Caco-2 (cell line): ENCODE data around the gene YKT6. TPM values are rescaled to one million over a fixed set of nuclear protein-coding genes. Genes with fewer than 3 reads are reported as not detected.

Experiments used
- BruUV-seq: library from RNA; stranded (reverse); fragments of 400-500 nt; replicated peaks from 2 replicates; lab custom pipeline; 2021; lab: Mats Ljungman, UMichigan
- CTCF ChIA-PET: fragments of 300-600 bp; sonication (Branson Sonifier 250); formaldehyde crosslinking; loops from one replicate; lab custom pipeline; 2022; ENCODE audit warnings: antibody characterized with exemption; lab: Charles Lee
- POLR2A ChIA-PET: fragments of 300-600 bp; sonication (Branson Sonifier 250); formaldehyde crosslinking; loops from one replicate; lab custom pipeline; 2022; ENCODE audit warnings: antibody characterized with exemption; lab: Charles Lee
- DNase-seq, 2 experiments: peaks; one replicate each; pipeline versions ENCODE4 v3.0.0 to v3.0.0-alpha.2; 2020 to 2022
- H3K27me3 ChIP-seq: replicated peaks from 2 replicates; pipeline ENCODE4 v1.6.0; 2011; ENCODE audit warnings: low read length; ENCODE audit not compliant: control insufficient read depth, insufficient read depth
- H3K36me3 ChIP-seq: 2 replicates; pipeline ENCODE4 v1.5.1; 2011; ENCODE audit warnings: low read length; ENCODE audit not compliant: control insufficient read depth, insufficient read depth
- H3K4me1 ChIP-seq: fragments of 250-450 bp; sonication (Bioruptor Pico); 2 replicates; pipeline ENCODE4 v1.5.1; 2020; ENCODE audit warnings: mild to moderate bottlenecking
- H3K4me3 ChIP-seq: 2 replicates; pipeline ENCODE4 v1.5.1; 2011; ENCODE audit warnings: low read depth, mild to moderate bottlenecking, control low read depth, low read length
- H3K9me3 ChIP-seq: fragments of 250-450 bp; sonication (Bioruptor Pico); 2 replicates; pipeline ENCODE4 v1.5.1; 2020; ENCODE audit warnings: mild to moderate bottlenecking, moderate library complexity
- H3K27ac Mint-ChIP-seq: one replicate; pipeline ENCODE4 v1.8.0; 2022; ENCODE audit warnings: mixed read lengths; ENCODE audit not compliant: unreplicated experiment
- H3K27me3 Mint-ChIP-seq: one replicate; pipeline ENCODE4 v1.8.0; 2022; ENCODE audit warnings: mixed read lengths; ENCODE audit not compliant: insufficient read depth, unreplicated experiment
- H3K36me3 Mint-ChIP-seq: one replicate; pipeline ENCODE4 v1.8.0; 2022; ENCODE audit warnings: mild to moderate bottlenecking, mixed read lengths; ENCODE audit not compliant: insufficient read depth, unreplicated experiment
- H3K4me1 Mint-ChIP-seq: one replicate; pipeline ENCODE4 v1.8.0; 2022; ENCODE audit warnings: low read depth, mixed read lengths; ENCODE audit not compliant: unreplicated experiment
- H3K4me3 Mint-ChIP-seq: one replicate; pipeline ENCODE4 v1.8.0; 2022; ENCODE audit warnings: mild to moderate bottlenecking, moderate library complexity, mixed read lengths; ENCODE audit not compliant: unreplicated experiment
- H3K9me3 Mint-ChIP-seq: one replicate; pipeline ENCODE4 v1.8.0; 2022; ENCODE audit warnings: mixed read lengths; ENCODE audit not compliant: unreplicated experiment
- CTCF ChIP-seq, 2 experiments: fragments of 200-600 bp in 1 of 2; IDR thresholded peaks; 1 replicate in 1 of 2; 2 replicates in 1 of 2; pipeline versions ENCODE4 v1.5.1 to v1.8.0; 2011 to 2022; ENCODE audit warnings: antibody characterized with exemption in 1 of 2, control low read depth in 1 of 2, inconsistent platforms in 1 of 2, low read depth in 1 of 2, low read length in 1 of 2, mild to moderate bottlenecking in 1 of 2, moderate library complexity in 1 of 2; ENCODE audit not compliant: insufficient read depth in 1 of 2, severe bottlenecking in 1 of 2, unreplicated experiment in 1 of 2
- intact Hi-C: fragments of 100-400 bp; cut with micrococcal nuclease; formaldehyde crosslinking; loops from one replicate; pipeline ENCODE4 v1.10.0; 2022; ENCODE audit not compliant: unreplicated experiment
- total RNA-seq: library from RNA; stranded (reverse); gene quantifications from 2 replicates; pipeline ENCODE4 v1.2.3, GENCODE V29; 2022

Gene YKT6
- total RNA-seq, 1 experiment from 2014 or later, result 123 TPM

GRCh38 chr7:44251269-44251668 is 50.5 kb downstream of the YKT6 start:
- H3K4me3 Mint-ChIP-seq, result no peak overlapping the region
- no peak overlapping the region for H3K27ac Mint-ChIP-seq
- no peaks in the 10 kb centered on the region for H3K36me3 ChIP-seq
- H3K9me3 Mint-ChIP-seq, result peaks cover 9% of the 10 kb centered on the region
- no peak overlapping the region for H3K4me3 ChIP-seq
- intact Hi-C loops, result no loop called here
- no TSS peak for BruUV-seq
- H3K36me3 Mint-ChIP-seq, result no peaks in the 10 kb centered on the region
- H3K9me3 ChIP-seq, result no peaks in the 10 kb centered on the region
- no peak for TF ChIP-seq CTCF (IDR thresholded peaks at IDR 0.05; ENCODE audit: insufficient read depth in 1 of 2, low read depth in 1 of 2, low read length in 1 of 2, severe bottlenecking in 1 of 2, unreplicated experiment in 1 of 2)
- no peak for DNase-seq
- H3K27me3 Mint-ChIP-seq, result no peaks in the 10 kb centered on the region
- H3K27me3 ChIP-seq, result no peaks in the 10 kb centered on the region; the same call in 1 of the 2 replicates
- ChIA-PET CTCF (no interaction called here), POLR2A (no interaction called here)
- H3K4me1 Mint-ChIP-seq, result no peaks in the 10 kb centered on the region
- no peaks in the 10 kb centered on the region for H3K4me1 ChIP-seq

DNA sequence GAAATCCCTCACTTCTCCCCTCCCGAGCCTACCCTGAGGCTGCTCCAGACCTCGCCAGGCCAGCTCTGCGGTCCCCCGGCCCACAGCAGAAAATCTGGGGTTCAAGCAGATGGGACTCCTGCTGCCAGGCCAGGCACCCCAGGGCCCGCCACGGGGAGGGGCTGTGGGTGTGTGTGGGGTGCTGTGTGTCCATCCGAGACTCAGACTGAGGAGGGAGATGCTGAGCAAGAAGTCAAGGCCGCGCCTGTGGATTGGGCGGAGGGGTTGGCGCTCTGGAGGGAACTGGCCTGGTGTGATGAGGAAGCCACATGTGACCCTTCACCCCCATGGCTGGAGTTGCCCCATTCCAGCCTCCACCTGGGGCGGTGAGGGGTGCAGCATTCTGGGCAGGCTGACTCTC is 51.1 kb downstream of the YKT6 start:
- ChIA-PET POLR2A (no interaction called here), CTCF (no interaction called here)
- Mint-ChIP-seq H3K27ac (no peak overlapping the region), H3K4me3 (no peak overlapping the region), H3K9me3 (peaks cover 9% of the 10 kb centered on the region), H3K4me1 (no peaks in the 10 kb centered on the region), H3K36me3 (no peaks in the 10 kb centered on the region), H3K27me3 (no peaks in the 10 kb centered on the region)
- no peak for DNase-seq
- no peaks in the 10 kb centered on the region; the same call in 1 of the 2 replicates for H3K27me3 ChIP-seq
- no peaks in the 10 kb centered on the region for H3K4me1 ChIP-seq
- H3K4me3 ChIP-seq, result no peak overlapping the region
- intact Hi-C loops, result no loop called here
- no peak for TF ChIP-seq CTCF (IDR thresholded peaks at IDR 0.05; ENCODE audit: insufficient read depth in 1 of 2, low read depth in 1 of 2, low read length in 1 of 2, severe bottlenecking in 1 of 2, unreplicated experiment in 1 of 2)
- no TSS peak for BruUV-seq
- no peaks in the 10 kb centered on the region for H3K36me3 ChIP-seq
- H3K9me3 ChIP-seq, result no peaks in the 10 kb centered on the region

GRCh38 chr7:44256459-44256858 is 55.7 kb downstream of the YKT6 start:
- DNase-seq, result no peak
- Histone ChIP-seq H3K27me3 (no peaks in the 10 kb centered on the region), H3K36me3 (no peaks in the 10 kb centered on the region), H3K4me1 (peaks cover 9% of the 10 kb centered on the region; the same call in 1 of the 2 replicates), H3K9me3 (no peaks in the 10 kb centered on the region), H3K4me3 (no peak overlapping the region)
- no peak overlapping the region for H3K4me3 Mint-ChIP-seq
- BruUV-seq, result no TSS peak
- ChIA-PET CTCF (no interaction called here), POLR2A (no interaction called here)
- no peak overlapping the region for H3K27ac Mint-ChIP-seq
- no peaks in the 10 kb centered on the region for H3K4me1 Mint-ChIP-seq
- H3K9me3 Mint-ChIP-seq, result peaks cover 9% of the 10 kb centered on the region
- intact Hi-C loops, result no loop called here
- H3K36me3 Mint-ChIP-seq, result no peaks in the 10 kb centered on the region
- TF ChIP-seq CTCF (IDR thresholded peaks at IDR 0.05; ENCODE audit: insufficient read depth in 1 of 2, low read depth in 1 of 2, low read length in 1 of 2, severe bottlenecking in 1 of 2, unreplicated experiment in 1 of 2), result no peak
- no peaks in the 10 kb centered on the region for H3K27me3 Mint-ChIP-seq
